IMR-90 (cell line): ENCODE measurements around the gene PRR14L. TPM values are rescaled to one million over a fixed set of nuclear protein-coding genes. Genes with fewer than 3 reads are reported as not detected.

Experiments used
- ATAC-seq: fragments of 200-7000 bp; cut with Tn5 transposase; 2 replicates; pipeline ENCODE4 v1.9.1; 2020; ENCODE audit warnings: low read depth, mild to moderate bottlenecking, moderate library complexity
- BruUV-seq: library from RNA; stranded (reverse); fragments of 400-500 nt; replicated peaks from 2 replicates; lab custom pipeline; 2021; lab: Mats Ljungman, UMichigan
- CTCF ChIA-PET: fragments of 300-600 bp; formaldehyde crosslinking; extraction: SDS; loops from one replicate; lab custom pipeline; 2021; ENCODE audit warnings: antibody characterized with exemption; lab: Yijun Ruan, JAX
- POLR2A ChIA-PET: fragments of 300-600 bp; sonication (Branson Sonifier 250); formaldehyde crosslinking; loops from one replicate; lab custom pipeline; 2022; ENCODE audit warnings: antibody characterized with exemption; ENCODE audit not compliant: unreplicated experiment; lab: Charles Lee
- DNase-seq: peaks from one replicate; pipeline ENCODE4 v3.0.0; 2013
- H2AFZ ChIP-seq: replicated peaks from 2 replicates; pipeline ENCODE3; 2013; ENCODE audit warnings: low read length, mild to moderate bottlenecking; ENCODE audit not compliant: poor library complexity
- H2AK5ac ChIP-seq: 2 replicates; pipeline ENCODE4 v1.6.1; 2013; ENCODE audit warnings: low read depth, low read length, inconsistent platforms
- H2AK9ac ChIP-seq: replicated peaks from 2 replicates; pipeline ENCODE3; 2013; ENCODE audit warnings: mild to moderate bottlenecking, low read depth, low read length, moderate library complexity; ENCODE audit not compliant: poor library complexity
- H2BK120ac ChIP-seq: 2 replicates; pipeline ENCODE4 v1.6.1; 2013; ENCODE audit warnings: low read depth, low read length, inconsistent platforms
- H2BK15ac ChIP-seq: 3 replicates; pipeline ENCODE4 v1.6.1; 2013; ENCODE audit warnings: low read depth, low read length, inconsistent platforms
- H2BK20ac ChIP-seq: 2 replicates; pipeline ENCODE4 v1.6.1; 2013; ENCODE audit warnings: low read depth, mild to moderate bottlenecking, inconsistent platforms, low read length, moderate library complexity
- H2BK5ac ChIP-seq: 2 replicates; pipeline ENCODE4 v1.6.1; 2013; ENCODE audit warnings: mild to moderate bottlenecking, low read depth, low read length, inconsistent platforms; ENCODE audit not compliant: poor library complexity, severe bottlenecking
- H3K14ac ChIP-seq: replicated peaks from 2 replicates; pipeline ENCODE4 v1.6.1; 2013; ENCODE audit warnings: low read depth, low read length, inconsistent platforms
- H3K18ac ChIP-seq: 2 replicates; pipeline ENCODE4 v1.6.1; 2013; ENCODE audit warnings: low read depth, low read length, control low read depth
- H3K23ac ChIP-seq: 2 replicates; pipeline ENCODE4 v1.6.1; 2013; ENCODE audit warnings: low read depth, low read length, inconsistent platforms
- H3K27ac ChIP-seq: 2 replicates; pipeline ENCODE4 v1.5.1; 2013; ENCODE audit warnings: mild to moderate bottlenecking, control low read depth, low read length; ENCODE audit not compliant: insufficient read depth
- H3K27me3 ChIP-seq: 2 replicates; pipeline ENCODE4 v1.6.1; 2013; ENCODE audit warnings: low read length; ENCODE audit not compliant: control insufficient read depth, insufficient read depth
- H3K36me3 ChIP-seq: 2 replicates; pipeline ENCODE4 v1.6.1; 2013; ENCODE audit warnings: low read length, mixed read lengths; ENCODE audit not compliant: control insufficient read depth, insufficient read depth
- H3K4ac ChIP-seq: 2 replicates; pipeline ENCODE4 v1.6.1; 2013; ENCODE audit warnings: low read depth, low read length, inconsistent platforms
- H3K4me1 ChIP-seq: 2 replicates; pipeline ENCODE4 v1.6.1; 2013; ENCODE audit warnings: low read length, mixed read lengths; ENCODE audit not compliant: control insufficient read depth, insufficient read depth
- H3K4me2 ChIP-seq: 2 replicates; pipeline ENCODE4 v1.6.1; 2013; ENCODE audit warnings: low read depth, mild to moderate bottlenecking, control low read depth, low read length, moderate library complexity
- H3K4me3 ChIP-seq: 2 replicates; pipeline ENCODE4 v1.5.1; 2013; ENCODE audit warnings: low read depth, mild to moderate bottlenecking, control low read depth, low read length, moderate library complexity; ENCODE audit not compliant: insufficient read depth
- H3K56ac ChIP-seq: 2 replicates; pipeline ENCODE4 v1.6.1; 2013; ENCODE audit warnings: low read length, inconsistent platforms; ENCODE audit not compliant: insufficient read depth; ENCODE audit errors: extremely low read depth
- H3K79me1 ChIP-seq, 2 experiments: 2 replicates each; pipeline ENCODE4 v1.6.1; 2013; ENCODE audit warnings: low read length in 2 of 2, inconsistent platforms in 1 of 2, low read depth in 1 of 2
- H3K9ac ChIP-seq: 2 replicates; pipeline ENCODE4 v1.6.1; 2013; ENCODE audit warnings: low read depth, low read length, control low read depth
- H3K9me1 ChIP-seq: 2 replicates; pipeline ENCODE4 v1.6.1; 2013; ENCODE audit warnings: low read length, inconsistent platforms; ENCODE audit not compliant: insufficient read depth
- H3K9me3 ChIP-seq: 2 replicates; pipeline ENCODE4 v1.6.1; 2013; ENCODE audit warnings: low read length; ENCODE audit not compliant: control insufficient read depth, insufficient read depth
- H4K20me1 ChIP-seq: 2 replicates; pipeline ENCODE4 v1.6.1; 2013; ENCODE audit warnings: low read length, inconsistent platforms; ENCODE audit not compliant: insufficient read depth
- H4K5ac ChIP-seq: 2 replicates; pipeline ENCODE4 v1.6.1; 2013; ENCODE audit warnings: mild to moderate bottlenecking, low read depth, low read length, control low read depth
- H4K8ac ChIP-seq, 2 experiments: 2 replicates each; pipeline ENCODE4 v1.6.1; 2013; ENCODE audit warnings: low read depth in 2 of 2, low read length in 2 of 2, control low read depth in 1 of 2, inconsistent platforms in 1 of 2
- H4K91ac ChIP-seq: 2 replicates; pipeline ENCODE4 v1.6.1; 2013; ENCODE audit warnings: low read depth, low read length, inconsistent platforms; ENCODE audit not compliant: insufficient read depth
- BHLHE40 ChIP-seq: fragments of 150-350 bp; IDR thresholded peaks from 2 replicates; pipeline ENCODE4 v1.6.1; 2016; ENCODE audit warnings: mild to moderate bottlenecking, low read depth, low read length
- CEBPB ChIP-seq: IDR thresholded peaks from 2 replicates; pipeline ENCODE4 v1.6.1; 2012; ENCODE audit warnings: low read depth, low read length, improper control_type of control experiment
- CHD1 ChIP-seq: IDR thresholded peaks from 2 replicates; pipeline ENCODE4 v1.6.1; 2012; ENCODE audit warnings: low read depth, low read length, improper control_type of control experiment
- FOS ChIP-seq: fragments of 150-350 bp; IDR thresholded peaks from 2 replicates; pipeline ENCODE4 v1.6.1; 2016; ENCODE audit warnings: low read depth, low read length
- MAFK ChIP-seq: IDR thresholded peaks from 2 replicates; pipeline ENCODE4 v1.6.1; 2012; ENCODE audit warnings: low read depth, low read length, improper control_type of control experiment
- MAZ ChIP-seq: IDR thresholded peaks from 2 replicates; pipeline ENCODE4 v1.6.1; 2012; ENCODE audit warnings: low read depth, mild to moderate bottlenecking, low read length, improper control_type of control experiment, moderate library complexity, borderline replicate concordance
- MXI1 ChIP-seq: IDR thresholded peaks from 2 replicates; pipeline ENCODE4 v1.6.1; 2012; ENCODE audit warnings: low read depth, mild to moderate bottlenecking, low read length, moderate library complexity, borderline replicate concordance
- NFE2L2 ChIP-seq: fragments of 150-350 bp; IDR thresholded peaks from 2 replicates; pipeline ENCODE4 v1.6.1; 2016; ENCODE audit warnings: low read depth, mild to moderate bottlenecking, low read length
- POLR2A ChIP-seq: IDR thresholded peaks from 2 replicates; pipeline ENCODE4 v1.6.1; 2012; ENCODE audit warnings: mild to moderate bottlenecking, low read depth, low read length
- RAD21 ChIP-seq: IDR thresholded peaks from 2 replicates; pipeline ENCODE4 v1.6.1; 2012; ENCODE audit warnings: low read length, improper control_type of control experiment
- RCOR1 ChIP-seq: IDR thresholded peaks from 2 replicates; pipeline ENCODE4 v1.6.1; 2012; ENCODE audit warnings: mild to moderate bottlenecking, low read length, improper control_type of control experiment; ENCODE audit not compliant: insufficient replicate concordance
- RFX5 ChIP-seq: IDR thresholded peaks from 2 replicates; pipeline ENCODE4 v1.8.0; 2012; ENCODE audit warnings: low read depth, mild to moderate bottlenecking, low read length, moderate library complexity
- SMC3 ChIP-seq: fragments of 150-350 bp; IDR thresholded peaks from 2 replicates; pipeline ENCODE4 v1.6.1; 2016; ENCODE audit warnings: low read depth, mild to moderate bottlenecking, antibody characterized with exemption, low read length, moderate library complexity
- whole genome bisulfite sequencing, 2 experiments: methylation state at CpG; one replicate each; pipeline versions ENCODE4 v1.1.5 to v1.1.7; 2013; ENCODE audit warnings: missing lambda C conversion rate in 2 of 2; ENCODE audit not compliant: insufficient read length in 1 of 2; ENCODE audit errors: extremely low coverage in 2 of 2; 5-methylcytosine and 5-hydroxymethylcytosine counted together
- dilution Hi-C: fragments of 300-500 bp; cut with HindIII; formaldehyde crosslinking; loops from one replicate; pipeline ENCODE4 v1.14.3; 2018; ENCODE audit warnings: low sequenced_read_pairs; ENCODE audit not compliant: unreplicated experiment
- in situ Hi-C: fragments of 300-500 bp; cut with MboI; formaldehyde crosslinking; loops from 3 replicates; pipeline ENCODE4 v1.14.3; 2019; ENCODE audit warnings: low sequenced_read_pairs, inconsistent platforms, mixed read lengths
- intact Hi-C: fragments of 100-400 bp; cut with micrococcal nuclease; formaldehyde crosslinking; loops from 2 replicates; pipeline ENCODE4 v1.10.0; 2022
- polyA plus RNA-seq, 3 experiments: library from polyadenylated mRNA; depleted of rRNA; stranded (reverse); fragments of >200 nt; gene quantifications; 2 replicates each; pipeline ENCODE4 v1.2.3, GENCODE V29; 2012; ENCODE audit warnings: low replicate concordance in 1 of 3
- total RNA-seq: library from RNA; depleted of rRNA; stranded (reverse); fragments of >200 nt; gene quantifications from 2 replicates; pipeline ENCODE4 v1.2.3, GENCODE V29; 2012
- TF ChIP-seq, protein P1 (sequence below): fragments of 150-350 bp; IDR thresholded peaks from 2 replicates; pipeline ENCODE4 v1.6.1; 2016; ENCODE audit warnings: low read depth, mild to moderate bottlenecking, low read length, moderate library complexity, borderline replicate concordance
- TF ChIP-seq, protein P2 (sequence below): fragments of 150-350 bp; IDR thresholded peaks from 2 replicates; pipeline ENCODE4 v1.6.1; 2017; ENCODE audit warnings: mild to moderate bottlenecking, antibody characterized with exemption, low read length, low read depth
- TF ChIP-seq, protein P3 (sequence below): conservative IDR thresholded peaks from 2 replicates; pipeline ENCODE4 v1.5.1; 2012; ENCODE audit warnings: mild to moderate bottlenecking, low read depth, low read length, improper control_type of control experiment

PRR14L gene
- total and polyA plus RNA-seq, 2 of the 4 experiments (the other 2 are of a cell fraction): 9.0 to 19.7 TPM

DNA sequence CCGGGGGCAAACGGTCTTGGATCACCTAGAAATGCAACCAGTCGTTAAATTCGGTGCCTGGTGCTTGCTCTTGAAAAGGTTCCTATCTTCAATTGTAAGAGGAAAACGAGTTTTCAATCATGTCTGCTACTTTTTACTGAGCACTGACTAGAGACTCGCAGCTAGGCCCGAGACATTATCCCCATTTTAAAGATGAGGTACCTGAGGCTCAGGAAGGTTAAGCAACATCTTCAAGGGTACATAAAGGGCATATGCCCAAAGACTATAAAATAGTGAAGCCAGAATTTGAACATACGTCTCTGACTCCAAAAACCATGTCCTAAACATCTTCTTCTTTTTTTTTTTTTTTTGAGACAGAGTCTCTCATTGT lies 87.3 kb downstream of the PRR14L start:
- BruUV-seq: no TSS peak
- POLR2A ChIA-PET: no interaction called here
- Histone ChIP-seq H2BK120ac (no peak overlapping the region), H3K4me1 (peaks cover 3% of the 10 kb centered on the region), H4K5ac (peak overlapping the region; percentile 69), H2AK9ac (no peak overlapping the region), H3K4me3 (no peak overlapping the region), H2AFZ (peak overlapping the region; percentile 99), H2BK15ac (peak overlapping the region; percentile 58; the same call in 1 of the 3 replicates), H3K27ac (no peak overlapping the region), H4K8ac (peak overlapping the region; percentile 89 to 95), H3K56ac (no peak overlapping the region), H3K23ac (no peak overlapping the region), H3K9me1 (no peaks in the 10 kb centered on the region; the same call in 1 of the 2 replicates), H2AK5ac (0 out of 2 replicates have a peak overlapping the region, but pooled peaks have one; percentile 3), H2BK5ac (no peak overlapping the region), H3K14ac (no peak overlapping the region), H3K9me3 (no peaks in the 10 kb centered on the region), H3K4me2 (peak overlapping the region; percentile 73; the same call in 1 of the 2 replicates), H3K27me3 (no peaks in the 10 kb centered on the region), H4K91ac (peak overlapping the region; percentile 85; the same call in 1 of the 2 replicates), H3K4ac (peak overlapping the region; percentile 83), H3K18ac (no peak overlapping the region), H2BK20ac (no peak overlapping the region; the same call in 1 of the 2 replicates), H3K79me1 (peaks cover 20 to 32% of the 10 kb centered on the region in 2 experiments), H3K9ac (no peak overlapping the region), H3K36me3 (no peaks in the 10 kb centered on the region), H4K20me1 (no peaks in the 10 kb centered on the region)
- CTCF ChIA-PET: interaction anchor here (1.6 kb wide), 1 partner anchor 308 kb away, joined by 5 read pairs; no protein-coding TSS in a partner anchor
- 80% methylated on average over 2 of the region's 8 CpGs; no CpG with 5 or more reads in 1 of the 2 experiments for WGBS, 2 experiments
- TF ChIP-seq, protein P1, sequence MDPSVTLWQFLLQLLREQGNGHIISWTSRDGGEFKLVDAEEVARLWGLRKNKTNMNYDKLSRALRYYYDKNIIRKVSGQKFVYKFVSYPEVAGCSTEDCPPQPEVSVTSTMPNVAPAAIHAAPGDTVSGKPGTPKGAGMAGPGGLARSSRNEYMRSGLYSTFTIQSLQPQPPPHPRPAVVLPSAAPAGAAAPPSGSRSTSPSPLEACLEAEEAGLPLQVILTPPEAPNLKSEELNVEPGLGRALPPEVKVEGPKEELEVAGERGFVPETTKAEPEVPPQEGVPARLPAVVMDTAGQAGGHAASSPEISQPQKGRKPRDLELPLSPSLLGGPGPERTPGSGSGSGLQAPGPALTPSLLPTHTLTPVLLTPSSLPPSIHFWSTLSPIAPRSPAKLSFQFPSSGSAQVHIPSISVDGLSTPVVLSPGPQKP: no peak
- no peak for TF ChIP-seq RAD21
- no peak for TF ChIP-seq CEBPB
- TF ChIP-seq, protein P2, sequence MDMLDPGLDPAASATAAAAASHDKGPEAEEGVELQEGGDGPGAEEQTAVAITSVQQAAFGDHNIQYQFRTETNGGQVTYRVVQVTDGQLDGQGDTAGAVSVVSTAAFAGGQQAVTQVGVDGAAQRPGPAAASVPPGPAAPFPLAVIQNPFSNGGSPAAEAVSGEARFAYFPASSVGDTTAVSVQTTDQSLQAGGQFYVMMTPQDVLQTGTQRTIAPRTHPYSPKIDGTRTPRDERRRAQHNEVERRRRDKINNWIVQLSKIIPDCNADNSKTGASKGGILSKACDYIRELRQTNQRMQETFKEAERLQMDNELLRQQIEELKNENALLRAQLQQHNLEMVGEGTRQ: no peak
- no peak for TF ChIP-seq RCOR1
- TF ChIP-seq MXI1: no peak
- TF ChIP-seq, protein P3, sequence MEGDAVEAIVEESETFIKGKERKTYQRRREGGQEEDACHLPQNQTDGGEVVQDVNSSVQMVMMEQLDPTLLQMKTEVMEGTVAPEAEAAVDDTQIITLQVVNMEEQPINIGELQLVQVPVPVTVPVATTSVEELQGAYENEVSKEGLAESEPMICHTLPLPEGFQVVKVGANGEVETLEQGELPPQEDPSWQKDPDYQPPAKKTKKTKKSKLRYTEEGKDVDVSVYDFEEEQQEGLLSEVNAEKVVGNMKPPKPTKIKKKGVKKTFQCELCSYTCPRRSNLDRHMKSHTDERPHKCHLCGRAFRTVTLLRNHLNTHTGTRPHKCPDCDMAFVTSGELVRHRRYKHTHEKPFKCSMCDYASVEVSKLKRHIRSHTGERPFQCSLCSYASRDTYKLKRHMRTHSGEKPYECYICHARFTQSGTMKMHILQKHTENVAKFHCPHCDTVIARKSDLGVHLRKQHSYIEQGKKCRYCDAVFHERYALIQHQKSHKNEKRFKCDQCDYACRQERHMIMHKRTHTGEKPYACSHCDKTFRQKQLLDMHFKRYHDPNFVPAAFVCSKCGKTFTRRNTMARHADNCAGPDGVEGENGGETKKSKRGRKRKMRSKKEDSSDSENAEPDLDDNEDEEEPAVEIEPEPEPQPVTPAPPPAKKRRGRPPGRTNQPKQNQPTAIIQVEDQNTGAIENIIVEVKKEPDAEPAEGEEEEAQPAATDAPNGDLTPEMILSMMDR: no peak
- TF ChIP-seq NFE2L2: no peak
- no peak for TF ChIP-seq BHLHE40
- TF ChIP-seq SMC3: no peak
- TF ChIP-seq POLR2A: no peak
- TF ChIP-seq MAZ: no peak
- TF ChIP-seq FOS: no peak
- no peak for TF ChIP-seq MAFK
- no peak for TF ChIP-seq CHD1
- no peak for TF ChIP-seq RFX5
- ATAC-seq (no peak), DNase-seq (no peak)
- intact Hi-C loops: loop anchor here (5.0 to 10.0 kb wide), 3 partner anchors 90 to 812 kb away; partner anchors contain the start of genes DEPDC5, FBXO7 and PRR14L
- in situ Hi-C loops: no loop called here
- dilution Hi-C loops: no loop called here
